ENCODE results near the gene AP3D1.
A peak's percentile ranks its signal among the peaks of the same experiment; 100 is the strongest.
"Not testable (repeated sequence)": the region's sequence is repeated elsewhere in the genome, so short reads cannot be mapped to it uniquely, and the experiment has no call there.

Gene AP3D1

DNA sequence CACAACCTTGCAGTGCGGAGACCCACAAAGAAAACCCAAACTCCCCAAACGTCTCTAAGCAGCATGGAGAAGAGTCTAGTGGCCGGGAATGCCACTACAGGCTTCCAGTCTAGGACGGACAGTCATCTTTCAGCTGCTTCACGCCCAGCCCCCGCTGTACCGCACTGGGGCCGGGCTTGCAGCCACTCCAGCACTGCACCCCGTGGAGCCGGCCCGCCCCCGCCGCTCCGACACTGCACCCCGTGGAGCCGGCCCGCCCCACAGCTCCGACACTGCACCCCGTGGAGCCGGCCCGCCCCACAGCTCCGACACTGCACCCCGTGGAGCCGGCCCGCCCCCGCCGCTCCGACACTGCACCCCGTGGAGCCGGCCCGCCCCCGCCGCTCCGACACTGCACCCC, 23.1 kb downstream of the AP3D1 start:
- H4K8ac ChIP-seq (ENCODE audit: low read length); H3K9me3 ChIP-seq (ENCODE audit: control insufficient read depth, low read length); H2BK5ac ChIP-seq (ENCODE audit: low read depth, low read length, poor library complexity, severe bottlenecking); H2BK12ac ChIP-seq (ENCODE audit: low read length in 2 of 2); H4K91ac ChIP-seq (ENCODE audit: low read length); H3K18ac ChIP-seq (ENCODE audit: low read depth in 1 of 2, low read length in 2 of 2); H2AFZ ChIP-seq (ENCODE audit: low read depth, low read length); H3K23ac ChIP-seq (ENCODE audit: low read length in 2 of 2); DNase-seq; H3K27me3 ChIP-seq (ENCODE audit: control insufficient read depth in 1 of 2, insufficient read depth in 1 of 2, low read length in 2 of 2); H3K4me3 ChIP-seq (ENCODE audit: insufficient read depth in 1 of 2, low read depth in 1 of 2, low read length in 2 of 2); H3K4me2 ChIP-seq (ENCODE audit: low read length, poor library complexity, severe bottlenecking); H2BK120ac ChIP-seq (ENCODE audit: low read depth, low read length); H3K4ac ChIP-seq (ENCODE audit: low read depth in 1 of 2, low read length in 2 of 2); H3K14ac ChIP-seq (ENCODE audit: low read length in 2 of 2); H3K9ac ChIP-seq (ENCODE audit: low read length); H2AK5ac ChIP-seq (ENCODE audit: low read length, severe bottlenecking); H2BK15ac ChIP-seq (ENCODE audit: low read depth, poor library complexity, severe bottlenecking): not testable (repeated sequence)
- Histone ChIP-seq H3K36me3 (ENCODE audit: control insufficient read depth in 1 of 2, insufficient read depth in 2 of 2, low read depth in 1 of 2, low read length in 2 of 2) (peaks cover 79 to 85% of the 10 kb centered on the region in 2 experiments), H3K4me1 (ENCODE audit: control insufficient read depth, insufficient read depth, low read depth, low read length) (peaks cover 25% of the 10 kb centered on the region), H3K79me1 (replicated peaks; ENCODE audit: low read length, poor library complexity, severe bottlenecking) (peaks cover 43% of the 10 kb centered on the region), H3K27ac (ENCODE audit: low read length, poor library complexity, severe bottlenecking) (peak overlapping the region; percentile 28)
- WGBS = 92% methylated on average over 13 of the region's 34 CpGs

- H3K79me1 ChIP-seq (replicated peaks; ENCODE audit: low read length, poor library complexity, severe bottlenecking) = peaks cover 43% of the 10 kb centered on the region
- H2BK5ac ChIP-seq (ENCODE audit: low read depth, low read length, poor library complexity, severe bottlenecking) = no peak overlapping the region
- H3K23ac ChIP-seq (ENCODE audit: low read length in 2 of 2) = no peak overlapping the region
- H3K4me2 ChIP-seq (ENCODE audit: low read length, poor library complexity, severe bottlenecking) = no peak overlapping the region
- no peak overlapping the region for H3K4me3 ChIP-seq (ENCODE audit: insufficient read depth in 1 of 2, low read depth in 1 of 2, low read length in 2 of 2)
- H3K36me3 ChIP-seq (ENCODE audit: control insufficient read depth in 1 of 2, insufficient read depth in 2 of 2, low read depth in 1 of 2, low read length in 2 of 2) = peaks cover 84 to 85% of the 10 kb centered on the region in 2 experiments
- peak overlapping the region; percentile 67 for H4K91ac ChIP-seq (ENCODE audit: low read length)
- peaks cover 23% of the 10 kb centered on the region for H3K4me1 ChIP-seq (ENCODE audit: control insufficient read depth, insufficient read depth, low read depth, low read length)
- no peak overlapping the region for H2BK12ac ChIP-seq (ENCODE audit: low read length in 2 of 2)
- H2AK5ac ChIP-seq (ENCODE audit: low read length, severe bottlenecking) = no peak overlapping the region
- no peak for DNase-seq
- no peak overlapping the region for H2AFZ ChIP-seq (ENCODE audit: low read depth, low read length)
- no peak overlapping the region for H2BK120ac ChIP-seq (ENCODE audit: low read depth, low read length)
- H3K27me3 ChIP-seq (ENCODE audit: control insufficient read depth in 1 of 2, insufficient read depth in 1 of 2, low read length in 2 of 2) = no peaks in the 10 kb centered on the region
- no peaks in the 10 kb centered on the region for H3K9me3 ChIP-seq (ENCODE audit: control insufficient read depth, low read length)
- 88% methylated on average over 19 of the region's 19 CpGs for WGBS
- H3K14ac ChIP-seq (ENCODE audit: low read length in 2 of 2) = no peak overlapping the region
- peak overlapping the region; percentile 28 for H3K27ac ChIP-seq (ENCODE audit: low read length, poor library complexity, severe bottlenecking)
- H3K4ac ChIP-seq (ENCODE audit: low read depth in 1 of 2, low read length in 2 of 2) = no peak overlapping the region
- H3K9ac ChIP-seq (ENCODE audit: low read length) = no peak overlapping the region
- no peak overlapping the region for H3K18ac ChIP-seq (ENCODE audit: low read depth in 1 of 2, low read length in 2 of 2)
- H4K8ac ChIP-seq (ENCODE audit: low read length) = no peak overlapping the region
- no peak overlapping the region for H2BK15ac ChIP-seq (ENCODE audit: low read depth, poor library complexity, severe bottlenecking)
Measured at GRCh38 chr19:2127758-2128157, 23.6 kb downstream of the AP3D1 start.

- Histone ChIP-seq H3K9ac (ENCODE audit: low read length) (no peak overlapping the region), H3K27me3 (ENCODE audit: control insufficient read depth in 1 of 2, insufficient read depth in 1 of 2, low read length in 2 of 2) (no peaks in the 10 kb centered on the region), H2BK5ac (ENCODE audit: low read depth, low read length, poor library complexity, severe bottlenecking) (no peak overlapping the region), H3K4me3 (ENCODE audit: insufficient read depth in 1 of 2, low read depth in 1 of 2, low read length in 2 of 2) (no peak overlapping the region), H3K36me3 (ENCODE audit: control insufficient read depth in 1 of 2, insufficient read depth in 2 of 2, low read depth in 1 of 2, low read length in 2 of 2) (peaks cover 85% of the 10 kb centered on the region in 2 experiments), H3K23ac (ENCODE audit: low read length in 2 of 2) (no peak overlapping the region), H3K9me3 (ENCODE audit: control insufficient read depth, low read length) (no peaks in the 10 kb centered on the region), H3K4me2 (ENCODE audit: low read length, poor library complexity, severe bottlenecking) (no peak overlapping the region), H4K91ac (ENCODE audit: low read length) (no peak overlapping the region), H2BK120ac (ENCODE audit: low read depth, low read length) (no peak overlapping the region), H2BK15ac (ENCODE audit: low read depth, poor library complexity, severe bottlenecking) (no peak overlapping the region), H3K18ac (ENCODE audit: low read depth in 1 of 2, low read length in 2 of 2) (no peak overlapping the region), H2BK12ac (ENCODE audit: low read length in 2 of 2) (no peak overlapping the region), H3K4me1 (ENCODE audit: control insufficient read depth, insufficient read depth, low read depth, low read length) (peaks cover 23% of the 10 kb centered on the region), H3K27ac (ENCODE audit: low read length, poor library complexity, severe bottlenecking) (no peak overlapping the region), H3K4ac (ENCODE audit: low read depth in 1 of 2, low read length in 2 of 2) (no peak overlapping the region), H3K14ac (ENCODE audit: low read length in 2 of 2) (no peak overlapping the region), H2AK5ac (ENCODE audit: low read length, severe bottlenecking) (no peak overlapping the region), H4K8ac (ENCODE audit: low read length) (no peak overlapping the region), H3K79me1 (replicated peaks; ENCODE audit: low read length, poor library complexity, severe bottlenecking) (peaks cover 39% of the 10 kb centered on the region), H2AFZ (ENCODE audit: low read depth, low read length) (no peak overlapping the region)
- WGBS = 98% methylated on average over 24 of the region's 24 CpGs
- no peak for DNase-seq
Measured at GRCh38 chr19:2126879-2127518, 24.4 kb downstream of the AP3D1 start.

DNA sequence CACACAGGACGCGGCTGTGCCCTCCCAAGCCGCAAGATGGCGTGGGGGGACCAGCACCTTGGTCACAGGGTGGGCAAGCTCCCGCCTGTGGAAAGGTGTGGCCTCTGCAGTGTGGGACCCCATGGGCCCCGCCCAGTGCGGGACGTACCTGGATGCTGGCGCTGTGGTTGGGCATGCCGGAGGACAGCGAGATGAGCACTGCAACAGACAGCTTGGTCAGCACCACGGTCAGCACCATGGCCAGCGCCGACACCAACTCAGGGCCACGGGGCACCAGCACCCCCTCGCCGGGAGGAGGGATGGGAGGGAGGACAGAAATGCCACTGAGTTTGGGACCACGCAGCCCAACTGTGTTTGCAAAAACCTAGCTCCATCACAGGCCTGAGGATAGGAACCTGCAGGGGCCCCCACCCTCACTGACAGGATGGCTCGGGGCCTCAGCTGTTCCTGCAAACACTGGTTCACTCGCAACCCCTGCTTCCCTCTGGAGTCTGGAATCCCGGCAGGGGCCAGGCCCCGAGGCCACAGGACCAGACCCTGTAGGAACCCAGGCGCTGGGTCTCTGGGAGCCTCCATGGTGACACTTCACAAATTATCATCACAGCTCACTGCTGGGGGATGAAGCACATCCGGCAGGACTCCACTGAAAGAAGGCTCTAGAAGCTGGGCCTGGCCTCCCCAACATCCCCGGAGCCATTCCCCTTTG, 27.5 kb downstream of the AP3D1 start:
- H2BK5ac ChIP-seq (ENCODE audit: low read depth, low read length, poor library complexity, severe bottlenecking) = no peak overlapping the region
- peaks cover 82 to 87% of the 10 kb centered on the region in 2 experiments for H3K36me3 ChIP-seq (ENCODE audit: control insufficient read depth in 1 of 2, insufficient read depth in 2 of 2, low read depth in 1 of 2, low read length in 2 of 2)
- no peak overlapping the region for H3K27ac ChIP-seq (ENCODE audit: low read length, poor library complexity, severe bottlenecking)
- H2BK120ac ChIP-seq (ENCODE audit: low read depth, low read length) = no peak overlapping the region
- no peak overlapping the region for H4K8ac ChIP-seq (ENCODE audit: low read length)
- H4K91ac ChIP-seq (ENCODE audit: low read length) = no peak overlapping the region
- H2BK15ac ChIP-seq (ENCODE audit: low read depth, poor library complexity, severe bottlenecking) = no peak overlapping the region
- 96% methylated on average over 25 of the region's 25 CpGs for WGBS
- no peak overlapping the region for H3K18ac ChIP-seq (ENCODE audit: low read depth in 1 of 2, low read length in 2 of 2)
- no peak overlapping the region for H2AFZ ChIP-seq (ENCODE audit: low read depth, low read length)
- H3K4me2 ChIP-seq (ENCODE audit: low read length, poor library complexity, severe bottlenecking) = no peak overlapping the region
- no peak overlapping the region for H3K14ac ChIP-seq (ENCODE audit: low read length in 2 of 2)
- no peak overlapping the region for H2AK5ac ChIP-seq (ENCODE audit: low read length, severe bottlenecking)
- no peak overlapping the region for H2BK12ac ChIP-seq (ENCODE audit: low read length in 2 of 2)
- H3K79me1 ChIP-seq (replicated peaks; ENCODE audit: low read length, poor library complexity, severe bottlenecking) = peaks cover 40% of the 10 kb centered on the region
- no peaks in the 10 kb centered on the region for H3K27me3 ChIP-seq (ENCODE audit: control insufficient read depth in 1 of 2, insufficient read depth in 1 of 2, low read length in 2 of 2)
- H3K4ac ChIP-seq (ENCODE audit: low read depth in 1 of 2, low read length in 2 of 2) = no peak overlapping the region
- no peak overlapping the region for H3K9ac ChIP-seq (ENCODE audit: low read length)
- peak; percentile 11 for DNase-seq
- H3K4me1 ChIP-seq (ENCODE audit: control insufficient read depth, insufficient read depth, low read depth, low read length) = peaks cover 10% of the 10 kb centered on the region
- no peaks in the 10 kb centered on the region for H3K9me3 ChIP-seq (ENCODE audit: control insufficient read depth, low read length)
- H3K4me3 ChIP-seq (ENCODE audit: insufficient read depth in 1 of 2, low read depth in 1 of 2, low read length in 2 of 2) = no peak overlapping the region
- H3K23ac ChIP-seq (ENCODE audit: low read length in 2 of 2) = no peak overlapping the region
